Measurements from ENCODE around the gene SV2C. TPM values are rescaled to one million over a fixed set of nuclear protein-coding genes. Genes with fewer than 3 reads are reported as not detected.

SV2C gene
- total RNA-seq, 1 donor from 2014 or later, result 0.15 TPM

DNA sequence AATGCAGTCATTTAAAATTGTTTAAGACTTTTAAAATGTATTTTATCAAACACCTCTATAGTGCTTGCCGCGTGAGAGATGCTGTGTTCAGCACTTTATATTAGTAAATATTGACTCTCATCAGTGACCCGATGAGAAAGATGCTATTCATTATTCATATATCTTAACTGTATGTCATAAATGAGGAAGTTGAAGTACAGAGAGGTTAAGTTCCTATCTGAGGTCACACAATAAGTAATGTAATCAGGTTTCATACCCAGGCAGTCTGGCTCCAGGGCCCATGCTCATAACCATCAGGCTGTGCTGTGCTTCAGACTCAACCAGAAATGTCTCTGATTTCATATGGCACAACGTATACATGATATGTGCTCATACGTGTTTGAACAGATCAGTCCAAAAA, 119.0 kb downstream of the SV2C start:
- Histone ChIP-seq H3K4me2 (no peak overlapping the region), H3F3A (ENCODE audit: low read depth) (no peaks in the 10 kb centered on the region), H4K20me1 (ENCODE audit: low read depth) (no peaks in the 10 kb centered on the region), H2AFZ (replicated peaks) (no peak overlapping the region), H3K27ac (no peak overlapping the region), H3K9ac (no peak overlapping the region), H3K79me2 (ENCODE audit: low read depth) (no peaks in the 10 kb centered on the region), H3K27me3 (no peaks in the 10 kb centered on the region), H3K36me3 (no peaks in the 10 kb centered on the region), H3K9me3 (ENCODE audit: low read depth) (no peaks in the 10 kb centered on the region), H3K4me1 (no peaks in the 10 kb centered on the region), H3K4me3 (no peak overlapping the region)
- Mint-ChIP-seq H3K4me3 (no peak overlapping the region), H3K27me3 (ENCODE audit: insufficient read depth, low read depth) (no peaks in the 10 kb centered on the region), H3K4me1 (peaks cover 18% of the 10 kb centered on the region), H3K36me3 (peaks cover 5% of the 10 kb centered on the region), H3K9me3 (no peaks in the 10 kb centered on the region), H3K27ac (no peak overlapping the region)
- no peak for DNase-seq (ENCODE audit: low spot score)
- TF ChIP-seq EZH2phosphoT487 (IDR thresholded peaks at IDR 0.05), result no peak
- TF ChIP-seq, protein P1, sequence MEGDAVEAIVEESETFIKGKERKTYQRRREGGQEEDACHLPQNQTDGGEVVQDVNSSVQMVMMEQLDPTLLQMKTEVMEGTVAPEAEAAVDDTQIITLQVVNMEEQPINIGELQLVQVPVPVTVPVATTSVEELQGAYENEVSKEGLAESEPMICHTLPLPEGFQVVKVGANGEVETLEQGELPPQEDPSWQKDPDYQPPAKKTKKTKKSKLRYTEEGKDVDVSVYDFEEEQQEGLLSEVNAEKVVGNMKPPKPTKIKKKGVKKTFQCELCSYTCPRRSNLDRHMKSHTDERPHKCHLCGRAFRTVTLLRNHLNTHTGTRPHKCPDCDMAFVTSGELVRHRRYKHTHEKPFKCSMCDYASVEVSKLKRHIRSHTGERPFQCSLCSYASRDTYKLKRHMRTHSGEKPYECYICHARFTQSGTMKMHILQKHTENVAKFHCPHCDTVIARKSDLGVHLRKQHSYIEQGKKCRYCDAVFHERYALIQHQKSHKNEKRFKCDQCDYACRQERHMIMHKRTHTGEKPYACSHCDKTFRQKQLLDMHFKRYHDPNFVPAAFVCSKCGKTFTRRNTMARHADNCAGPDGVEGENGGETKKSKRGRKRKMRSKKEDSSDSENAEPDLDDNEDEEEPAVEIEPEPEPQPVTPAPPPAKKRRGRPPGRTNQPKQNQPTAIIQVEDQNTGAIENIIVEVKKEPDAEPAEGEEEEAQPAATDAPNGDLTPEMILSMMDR (IDR thresholded peaks at IDR 0.05), result no peak
- no peak for TF ChIP-seq EZH2 (IDR thresholded peaks at IDR 0.05)

DNA sequence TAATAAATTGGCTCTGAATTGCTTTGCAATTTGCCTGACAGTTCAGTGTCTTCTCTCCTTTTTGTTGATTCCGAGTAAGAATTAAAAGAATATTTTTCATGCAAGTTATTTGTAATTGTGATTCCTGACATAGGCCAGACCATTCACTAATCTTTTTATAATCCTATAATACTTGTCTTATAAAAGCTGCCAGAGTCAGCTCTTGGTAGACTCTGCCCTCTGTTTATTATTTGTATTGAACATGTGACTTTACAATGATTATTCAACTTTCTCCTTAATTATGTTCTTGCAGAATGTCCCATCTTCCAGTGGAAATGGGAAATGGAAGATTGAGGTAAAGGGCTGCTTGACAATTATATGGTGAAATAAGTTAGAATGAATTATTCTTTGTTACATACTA, 121.0 kb downstream of the SV2C start:
- Histone ChIP-seq H4K20me1 (ENCODE audit: low read depth) (no peaks in the 10 kb centered on the region), H3F3A (ENCODE audit: low read depth) (no peaks in the 10 kb centered on the region), H3K36me3 (no peaks in the 10 kb centered on the region), H3K79me2 (ENCODE audit: low read depth) (no peaks in the 10 kb centered on the region), H3K9ac (no peak overlapping the region), H3K4me2 (no peak overlapping the region), H3K9me3 (ENCODE audit: low read depth) (no peaks in the 10 kb centered on the region), H3K27ac (no peak overlapping the region), H3K27me3 (no peaks in the 10 kb centered on the region), H2AFZ (replicated peaks) (no peak overlapping the region), H3K4me3 (no peak overlapping the region), H3K4me1 (no peaks in the 10 kb centered on the region)
- Mint-ChIP-seq H3K4me3 (no peak overlapping the region), H3K27me3 (ENCODE audit: insufficient read depth, low read depth) (no peaks in the 10 kb centered on the region), H3K9me3 (no peaks in the 10 kb centered on the region), H3K27ac (no peak overlapping the region), H3K4me1 (peaks cover 9% of the 10 kb centered on the region), H3K36me3 (no peaks in the 10 kb centered on the region)
- TF ChIP-seq, protein P1 (IDR thresholded peaks at IDR 0.05), result no peak
- TF ChIP-seq EZH2 (IDR thresholded peaks at IDR 0.05), result no peak
- no peak for TF ChIP-seq EZH2phosphoT487 (IDR thresholded peaks at IDR 0.05)
- no peak for DNase-seq (ENCODE audit: low spot score)

DNA sequence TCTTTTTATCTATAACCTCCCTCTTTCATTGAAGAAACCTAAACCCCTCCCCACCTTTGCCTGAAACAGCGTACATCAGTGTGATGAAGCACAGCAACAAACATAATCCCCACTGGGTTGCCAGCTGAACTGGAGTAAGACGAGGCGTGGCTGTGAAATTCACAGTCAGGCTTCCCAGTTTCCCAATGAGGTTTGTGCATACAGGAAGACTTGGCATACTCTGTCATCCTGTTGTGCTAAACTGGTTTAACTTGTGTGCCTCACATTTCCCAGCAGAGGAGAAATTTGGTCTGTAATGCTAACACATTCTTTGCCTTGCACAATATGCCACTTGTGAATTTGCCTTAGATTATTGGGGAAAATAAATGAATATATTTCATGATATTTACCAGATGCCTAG, 121.5 kb downstream of the SV2C start:
- Mint-ChIP-seq H3K4me1 (peaks cover 6% of the 10 kb centered on the region), H3K9me3 (peaks cover 3% of the 10 kb centered on the region), H3K36me3 (peaks cover 2% of the 10 kb centered on the region), H3K27me3 (ENCODE audit: insufficient read depth, low read depth) (no peaks in the 10 kb centered on the region), H3K4me3 (no peak overlapping the region), H3K27ac (no peak overlapping the region)
- Histone ChIP-seq H3K27me3 (no peaks in the 10 kb centered on the region), H3K9ac (no peak overlapping the region), H3F3A (ENCODE audit: low read depth) (no peaks in the 10 kb centered on the region), H3K4me1 (no peaks in the 10 kb centered on the region), H3K79me2 (ENCODE audit: low read depth) (no peaks in the 10 kb centered on the region), H3K27ac (no peak overlapping the region), H2AFZ (replicated peaks) (no peak overlapping the region), H3K9me3 (ENCODE audit: low read depth) (no peaks in the 10 kb centered on the region), H3K4me2 (no peak overlapping the region), H3K36me3 (no peaks in the 10 kb centered on the region), H4K20me1 (ENCODE audit: low read depth) (no peaks in the 10 kb centered on the region), H3K4me3 (no peak overlapping the region)
- DNase-seq (ENCODE audit: low spot score), result no peak
- TF ChIP-seq EZH2phosphoT487 (IDR thresholded peaks at IDR 0.05) (no peak), EZH2 (IDR thresholded peaks at IDR 0.05) (no peak)

DNA sequence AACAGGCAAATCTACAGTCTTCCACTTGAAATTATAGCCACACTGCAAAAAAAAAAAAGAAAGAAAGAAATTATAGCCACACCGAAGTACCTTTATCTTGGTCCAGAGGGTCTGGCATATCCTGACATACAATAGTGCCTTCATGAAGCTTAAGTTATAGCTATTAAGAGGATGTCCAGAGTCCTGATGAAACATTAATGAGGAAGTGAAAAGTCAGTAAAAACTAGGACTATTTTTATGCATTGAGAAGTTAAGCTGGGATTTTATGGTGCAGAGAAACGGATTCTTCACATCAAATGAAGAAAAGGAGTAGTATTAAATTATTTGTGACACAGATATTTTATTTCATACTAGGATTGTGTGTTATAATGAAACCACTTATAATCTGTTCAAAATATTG, 123.9 kb downstream of the SV2C start:
- H3K27me3 Mint-ChIP-seq (ENCODE audit: insufficient read depth, low read depth), result no peaks in the 10 kb centered on the region

More for the DNA sequence above, 123.9 kb downstream of the SV2C start:
- no peak overlapping the region for H3K9ac ChIP-seq
- H3K4me1 Mint-ChIP-seq, result peaks cover 6% of the 10 kb centered on the region
- H3K4me3 Mint-ChIP-seq, result no peak overlapping the region
- H3K79me2 ChIP-seq (ENCODE audit: low read depth), result no peaks in the 10 kb centered on the region
- H3K27me3 ChIP-seq, result no peaks in the 10 kb centered on the region
- H3K36me3 ChIP-seq, result no peaks in the 10 kb centered on the region
- H4K20me1 ChIP-seq (ENCODE audit: low read depth), result no peaks in the 10 kb centered on the region
- no peak overlapping the region for H2AFZ ChIP-seq (replicated peaks)
- no peak for TF ChIP-seq EZH2 (IDR thresholded peaks at IDR 0.05)
- TF ChIP-seq, protein P1 (IDR thresholded peaks at IDR 0.05), result no peak
- no peak for TF ChIP-seq EZH2phosphoT487 (IDR thresholded peaks at IDR 0.05)
- H3K27ac ChIP-seq, result no peak overlapping the region
- no peaks in the 10 kb centered on the region for H3K9me3 ChIP-seq (ENCODE audit: low read depth)
- DNase-seq (ENCODE audit: low spot score), result no peak
- peaks cover 8% of the 10 kb centered on the region for H3K9me3 Mint-ChIP-seq
- peaks cover 11% of the 10 kb centered on the region for H3K36me3 Mint-ChIP-seq
- no peaks in the 10 kb centered on the region for H3F3A ChIP-seq (ENCODE audit: low read depth)
- H3K4me2 ChIP-seq, result no peak overlapping the region
- no peak overlapping the region for H3K27ac Mint-ChIP-seq
- no peak overlapping the region for H3K4me3 ChIP-seq
- H3K4me1 ChIP-seq, result no peaks in the 10 kb centered on the region
